Right ventricle myocardium superior (tissue), 1 donor: ENCODE data around the gene RAB3D. TPM values are rescaled to one million over a fixed set of nuclear protein-coding genes. Genes with fewer than 3 reads are reported as not detected.
"Not testable (repeated sequence)": the region's sequence is repeated elsewhere in the genome, so short reads cannot be mapped to it uniquely, and the experiment has no call there.

Experiments
- ATAC-seq: fragments of 200-7000 bp; cut with Tn5 transposase; one replicate; pipeline ENCODE4 v1.9.1; 2020; ENCODE audit warnings: mild to moderate bottlenecking; ENCODE audit not compliant: poor library complexity
- DNase-seq: peaks from one replicate; pipeline ENCODE4 v3.0.0-alpha.2; 2020
- intact Hi-C: fragments of 100-400 bp; cut with DNase I; formaldehyde crosslinking; loops from one replicate; pipeline ENCODE4 v1.11.2; 2022
- long read RNA-seq: library from polyadenylated mRNA; unstranded; transcript quantifications from one replicate; pipeline ENCODE4 v2.0.0, GENCODE V29; 2021
- total RNA-seq: library from RNA; stranded (reverse); fragmentation: NEBNext Ultra II Directional; extraction: Animal tissue kit (Norgen Biotek cat#: 25700); gene quantifications from one replicate; pipeline ENCODE4 v1.2.1, GENCODE V29; 2021
- donor health status: DM: no; HTN: yes; CAD: no; lungs with severe emphysema.

RAB3D gene
- 7.9 TPM for total RNA-seq
- long read RNA-seq, full-length matches to known transcripts: 6 of 13 reads
- long read RNA-seq, partial matches to known transcripts: 0 of 13 reads
- long read RNA-seq, other reads (novel, unspliced or antisense): 7 of 13 reads

- peak; percentile 96 for DNase-seq
- ATAC-seq: peak; percentile 97
- intact Hi-C loops: no loop called here
These were observed at the start of gene RAB3D for GRCh38 chr19:11339254-11340098. Gene RAB3D (minus strand): TSS chr19:11339657. CDS start chr19:11337399, 2,258 bp downstream.

GRCh38 chr19:11387162-11388034 is 47.9 kb upstream of the RAB3D start:
- ATAC-seq (no peak), DNase-seq (no peak)
- intact Hi-C loops: loop anchor here (10.0 kb wide), 2 partner anchors 47 to 93 kb away; partner anchors contain the start of genes ODAD3, PRKCSH and TSPAN16

- intact Hi-C loops: loop anchor here (10.0 kb wide), 2 partner anchors 50 to 90 kb away; partner anchors contain the start of genes ODAD3, PRKCSH and TSPAN16
- ATAC-seq: no peak
- DNase-seq: no peak
These were observed 45.3 kb upstream of the RAB3D start for GRCh38 chr19:11384778-11385129.

- DNase-seq (no peak), ATAC-seq (no peak)
- intact Hi-C loops: loop anchor here (10.0 kb wide), 2 partner anchors 51 to 89 kb away; partner anchors contain the start of genes ODAD3, PRKCSH and TSPAN16
These were observed 44.2 kb upstream of the RAB3D start for GRCh38 chr19:11383706-11384048.

- DNase-seq: peak; percentile 73
- ATAC-seq: peak; percentile 15
- intact Hi-C loops: loop anchor here (10.0 kb wide), 2 partner anchors 52 to 88 kb away; partner anchors contain the start of genes ODAD3, PRKCSH and TSPAN16
These were observed 43.6 kb upstream of the RAB3D start for GRCh38 chr19:11382898-11383705.

- intact Hi-C loops: loop anchor here (10.0 kb wide), 2 partner anchors 54 to 86 kb away; partner anchors contain the start of genes ODAD3, PRKCSH and TSPAN16
- ATAC-seq (peak; percentile 91), DNase-seq (peak; percentile 96)
These were observed 41.4 kb upstream of the RAB3D start for GRCh38 chr19:11380653-11381537.

GRCh38 chr19:11379857-11380350 is 40.4 kb upstream of the RAB3D start:
- ATAC-seq: no peak
- DNase-seq: no peak
- intact Hi-C loops: loop anchor here (10.0 kb wide), 2 partner anchors 55 to 85 kb away; partner anchors contain the start of genes ODAD3, PRKCSH and TSPAN16

- intact Hi-C loops, DNase-seq, ATAC-seq: not testable (repeated sequence)
These were observed 39.9 kb upstream of the RAB3D start for GRCh38 chr19:11379269-11379845.

- DNase-seq: peak; percentile 71
- intact Hi-C loops: no loop called here
These were observed 39.1 kb upstream of the RAB3D start for GRCh38 chr19:11378319-11379189.

GRCh38 chr19:11377756-11378155 is 38.3 kb upstream of the RAB3D start:
- ATAC-seq: no peak
- intact Hi-C loops: no loop called here
- DNase-seq: no peak

More at GRCh38 chr19:11378319-11379189, 39.1 kb upstream of the RAB3D start:
- ATAC-seq: no peak

GRCh38 chr19:11377237-11377636 is 37.8 kb upstream of the RAB3D start:
- DNase-seq: no peak
- intact Hi-C loops: no loop called here
- ATAC-seq: no peak

GRCh38 chr19:11375143-11375948 is 35.9 kb upstream of the RAB3D start:
- peak; percentile 7 for ATAC-seq
- intact Hi-C loops: no loop called here
- peak; percentile 76 for DNase-seq

GRCh38 chr19:11374433-11375142 is 35.1 kb upstream of the RAB3D start, which contains the start of gene SWSAP1:
Gene SWSAP1 (plus strand): TSS chr19:11374666. CDS start chr19:11374681, 15 bp downstream.
- intact Hi-C loops: no loop called here
- peak; percentile 95 for ATAC-seq
- peak; percentile 99 for DNase-seq

- intact Hi-C loops: no loop called here
- ATAC-seq: no peak
- no peak for DNase-seq
These were observed 34.5 kb upstream of the RAB3D start for GRCh38 chr19:11373885-11374432.
